Activated gamma-delta T cell treated with Interleukin-2 at 50 U/mL for 16 hours (primary cell): ENCODE results near the gene TM4SF1.

Experiments
- DNase-seq: peaks from one replicate; pipeline ENCODE4 v3.0.0-alpha.2; 2020

The TM4SF1 gene, protein sequence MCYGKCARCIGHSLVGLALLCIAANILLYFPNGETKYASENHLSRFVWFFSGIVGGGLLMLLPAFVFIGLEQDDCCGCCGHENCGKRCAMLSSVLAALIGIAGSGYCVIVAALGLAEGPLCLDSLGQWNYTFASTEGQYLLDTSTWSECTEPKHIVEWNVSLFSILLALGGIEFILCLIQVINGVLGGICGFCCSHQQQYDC

DNA sequence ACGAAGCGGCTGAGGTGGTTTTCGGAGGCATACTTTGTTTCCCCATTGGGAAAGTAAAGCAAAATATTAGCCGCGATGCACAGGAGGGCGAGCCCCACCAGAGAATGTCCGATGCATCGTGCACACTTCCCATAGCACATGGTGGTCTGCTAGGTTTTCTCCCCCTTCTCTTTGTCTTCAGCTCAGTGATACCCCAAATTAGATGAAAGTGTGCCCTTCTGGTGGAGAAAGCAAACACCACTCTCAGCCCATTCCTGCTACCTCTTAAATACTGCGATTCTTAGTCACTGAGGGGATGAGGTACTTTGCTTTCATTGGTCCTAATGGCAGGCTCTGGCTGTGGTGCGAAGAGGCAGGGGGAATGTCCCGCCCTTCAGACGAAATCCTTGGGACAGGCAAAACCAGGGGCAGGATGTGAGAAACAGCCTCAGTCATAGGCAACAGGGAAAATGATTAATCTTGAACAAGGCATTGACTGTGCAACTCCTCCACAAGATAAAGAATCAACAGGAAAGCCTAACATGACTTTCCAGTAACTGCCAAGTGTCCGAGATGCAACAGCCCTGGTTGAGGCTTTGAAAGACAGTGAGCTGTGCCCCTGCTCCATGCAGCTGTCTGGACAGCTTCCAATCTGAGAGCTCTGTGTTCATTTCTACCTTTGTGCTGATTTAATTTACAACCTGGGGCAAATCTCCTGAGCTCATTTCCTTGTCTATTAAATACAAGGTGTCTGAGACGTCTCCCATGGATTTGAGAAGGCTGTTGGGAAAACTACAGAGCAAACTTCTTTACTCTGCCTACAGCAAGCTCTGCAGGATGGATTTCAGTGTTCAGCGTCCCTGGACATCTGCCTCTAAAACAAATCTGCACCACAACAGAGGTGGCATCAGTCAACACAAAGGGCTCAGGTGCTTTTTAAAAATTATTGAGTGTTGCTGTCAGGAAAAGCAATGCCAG, at the start of gene TM4SF1:
TSS of gene TM4SF1 (minus strand) at position 242 of the 957 bp plus-strand sequence. CDS start at position 140, 102 bp downstream.
- DNase-seq: no peak

DNA sequence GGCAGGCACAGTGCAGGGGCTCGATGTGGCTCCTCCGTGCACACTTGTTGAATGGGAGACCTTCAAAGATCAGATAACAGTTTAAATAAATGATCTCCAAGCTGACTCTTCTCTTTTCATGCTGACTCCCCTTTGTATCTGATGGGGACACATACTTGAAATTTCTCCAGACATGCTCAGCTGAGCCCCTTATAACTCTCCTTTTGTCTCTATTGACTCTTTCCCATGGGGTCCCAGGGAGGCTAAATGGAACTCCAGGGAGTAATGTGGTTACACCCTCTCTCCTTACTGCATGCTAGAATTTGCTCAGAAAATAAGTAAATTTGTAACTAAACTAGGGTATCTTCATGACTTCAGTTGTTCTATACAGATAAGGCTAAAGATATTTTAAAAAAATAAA, 48.9 kb upstream of the TM4SF1 start:
- no peak for DNase-seq

DNA sequence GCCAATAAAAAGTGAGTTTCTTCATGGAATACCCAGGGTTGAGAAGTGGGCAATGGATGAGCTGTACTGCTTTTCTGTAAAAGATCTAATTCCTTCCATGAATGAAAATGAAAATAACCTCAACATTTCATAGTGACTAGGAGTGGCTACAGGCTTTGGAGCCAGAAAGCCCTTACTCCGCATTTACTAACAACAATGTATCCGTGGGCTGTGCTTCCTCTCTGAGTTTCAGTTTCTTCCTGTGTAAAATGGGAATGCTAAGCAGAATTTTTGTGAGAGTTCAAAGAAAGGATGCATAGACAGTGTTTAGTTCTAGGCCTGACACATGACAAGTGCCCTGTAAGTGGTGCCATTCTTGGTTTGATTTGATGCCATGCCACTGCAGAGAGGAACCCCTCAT, 47.5 kb upstream of the TM4SF1 start:
- DNase-seq: no peak

DNA sequence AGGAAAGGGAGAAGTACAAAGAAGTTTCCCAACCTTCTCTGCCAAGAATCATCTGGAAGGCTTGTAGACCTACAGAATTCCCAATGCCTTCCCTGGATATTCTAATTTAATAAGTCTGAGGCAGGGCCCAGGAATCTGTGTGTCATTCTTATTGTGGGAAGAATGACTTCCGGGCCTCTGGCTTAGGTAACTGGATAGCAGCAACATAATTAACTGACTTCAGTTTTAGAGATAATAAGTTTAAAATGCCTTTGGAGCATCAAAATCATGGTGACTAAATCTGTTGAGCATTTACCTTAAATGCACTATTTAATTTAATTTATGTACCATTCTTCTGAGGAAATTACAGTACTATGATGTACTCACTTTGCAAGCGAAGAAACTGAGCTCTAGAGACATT, 44.3 kb upstream of the TM4SF1 start:
- DNase-seq: no peak

DNA sequence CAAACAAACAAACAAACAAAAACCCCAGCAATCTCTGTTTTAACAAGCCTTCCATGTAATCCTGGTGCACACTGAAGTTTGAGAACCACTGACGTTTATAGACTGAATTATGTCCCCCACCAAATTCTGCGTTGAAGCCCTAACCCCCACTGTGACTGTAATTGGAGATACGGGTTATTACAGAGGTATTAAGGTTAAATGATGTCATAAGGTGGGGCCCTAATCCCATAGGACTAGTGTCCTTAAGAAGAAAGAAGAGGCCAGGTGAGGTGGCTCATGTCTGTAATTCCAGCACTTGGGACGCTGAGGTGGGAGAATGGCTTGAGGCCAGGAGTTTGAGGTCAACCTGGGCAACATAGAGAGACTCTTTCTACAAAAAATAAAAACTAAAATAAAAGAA, 42.4 kb upstream of the TM4SF1 start:
- DNase-seq: no peak

DNA sequence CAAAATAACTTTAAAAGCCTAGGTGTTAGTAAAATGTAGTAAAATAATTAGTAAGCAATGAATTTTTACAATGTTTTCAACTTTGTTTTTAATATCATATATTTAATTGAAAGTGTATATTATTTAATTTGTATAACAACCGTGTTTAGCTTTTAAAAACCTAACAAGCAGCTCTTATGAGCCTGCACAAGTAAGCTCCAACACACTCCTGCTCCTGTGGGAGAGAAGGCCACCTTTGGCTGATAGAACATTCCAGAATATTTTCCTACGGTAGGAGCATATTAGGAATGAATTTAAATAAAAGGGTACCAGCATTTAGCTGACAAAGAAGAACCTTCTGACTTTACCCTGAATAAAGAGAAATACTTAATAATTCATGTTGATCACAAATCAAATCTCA, 40.3 kb upstream of the TM4SF1 start:
- no peak for DNase-seq

DNA sequence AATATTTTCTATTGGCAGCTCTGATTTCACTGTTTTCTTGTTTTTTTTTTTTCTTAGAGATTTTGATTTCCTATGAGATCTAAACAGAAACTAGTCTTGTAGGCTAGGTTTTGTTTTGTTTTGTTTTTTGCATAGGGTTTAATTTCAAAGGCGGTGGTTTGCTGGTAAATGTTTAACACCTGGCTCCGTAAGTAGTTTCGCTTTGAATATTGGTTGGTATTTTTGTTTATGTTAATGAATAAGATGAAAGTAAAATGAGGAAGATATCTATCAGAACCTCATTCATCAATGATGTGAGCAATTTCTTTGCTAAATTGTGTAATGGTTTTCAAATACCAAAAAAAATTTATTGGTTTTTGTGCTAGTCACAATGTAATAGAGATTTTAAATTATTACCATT, 39.7 kb upstream of the TM4SF1 start:
- DNase-seq: no peak

DNA sequence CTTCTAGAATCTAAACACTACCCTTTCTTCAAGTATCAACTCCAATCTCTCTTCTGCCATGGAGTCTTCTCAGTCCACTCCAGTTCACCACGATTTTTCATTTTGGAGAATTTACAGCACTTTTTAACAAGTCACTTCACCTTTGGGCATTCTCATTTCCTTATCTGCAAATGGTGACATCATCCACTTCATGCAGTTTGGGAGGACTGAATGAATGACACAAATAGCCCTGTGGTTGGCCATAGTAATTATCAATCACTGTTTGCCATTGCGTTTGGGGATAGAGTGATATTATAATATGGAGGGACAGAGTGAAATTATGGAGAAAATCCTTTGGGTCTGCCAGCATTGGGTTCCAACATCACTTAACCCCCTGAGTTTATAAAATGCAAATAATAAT, 38.0 kb upstream of the TM4SF1 start:
- no peak for DNase-seq

DNA sequence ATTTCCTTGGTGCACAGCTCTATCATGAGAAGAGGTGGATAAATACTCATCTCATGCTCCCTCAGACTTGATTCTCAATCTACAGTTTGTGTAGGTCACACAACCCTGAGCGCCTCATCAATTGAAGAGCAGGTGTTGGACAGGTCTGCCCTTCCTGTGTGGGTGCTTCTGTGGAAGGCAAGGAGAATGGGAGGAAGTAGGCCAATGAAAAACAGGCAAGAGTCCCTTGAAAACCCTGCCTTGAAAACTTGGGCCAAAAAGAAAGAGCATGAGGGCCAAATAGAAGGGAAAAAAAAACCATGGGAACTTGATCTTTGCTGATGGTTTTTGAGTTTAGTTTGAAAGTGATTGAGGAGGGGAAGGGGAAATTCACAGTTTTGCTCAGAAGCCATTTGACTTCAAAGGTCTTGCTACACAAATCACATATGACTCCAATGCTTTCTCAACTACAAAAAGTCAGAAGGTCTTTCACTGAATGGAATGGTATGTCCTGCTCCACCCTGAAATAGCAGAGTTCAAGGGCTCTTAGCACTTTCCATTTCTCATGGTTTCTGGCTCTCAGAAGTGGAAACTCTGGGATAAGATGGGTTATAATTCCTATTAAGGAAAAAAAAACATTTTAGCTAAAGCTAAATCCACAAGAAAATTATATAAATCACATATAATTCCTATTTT, 37.2 kb upstream of the TM4SF1 start:
- no peak for DNase-seq

DNA sequence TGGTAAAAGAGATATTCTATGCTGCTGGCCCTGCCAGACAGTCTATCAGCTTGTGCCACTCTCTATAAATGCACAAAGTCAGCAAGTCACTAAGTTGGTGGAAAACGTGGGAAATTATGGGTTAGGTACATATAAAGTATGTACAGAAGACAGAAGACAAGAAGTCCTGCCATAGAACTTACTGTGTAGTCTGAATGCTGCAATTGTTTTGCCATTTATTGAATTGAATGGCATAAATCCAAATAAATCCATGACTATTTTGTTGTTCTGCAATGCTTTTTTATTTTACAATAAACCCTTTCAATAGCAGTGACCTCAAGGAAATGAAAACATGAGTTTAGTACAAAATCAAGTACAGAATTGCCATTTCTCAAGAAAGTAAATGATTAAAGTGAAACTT, 34.1 kb upstream of the TM4SF1 start:
- DNase-seq: no peak

DNA sequence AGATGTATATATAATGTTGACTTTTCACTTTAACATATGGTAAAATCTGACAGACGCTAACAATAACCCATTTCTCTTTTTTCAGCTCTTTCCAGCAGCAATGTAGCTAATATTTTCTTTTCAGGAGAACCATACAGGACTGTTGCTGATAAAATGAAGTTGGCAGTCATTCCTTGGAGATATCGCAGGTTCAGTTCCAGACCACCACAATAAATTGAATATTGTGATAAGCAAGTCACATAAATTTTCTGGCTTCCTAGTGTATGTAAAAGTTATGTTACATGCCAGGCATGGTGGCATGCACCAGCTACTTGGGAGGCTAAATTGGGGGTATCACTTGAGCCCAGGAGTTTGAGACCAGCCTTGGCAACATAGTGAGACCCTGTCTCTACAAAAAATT, 31.9 kb upstream of the TM4SF1 start:
- DNase-seq: no peak

DNA sequence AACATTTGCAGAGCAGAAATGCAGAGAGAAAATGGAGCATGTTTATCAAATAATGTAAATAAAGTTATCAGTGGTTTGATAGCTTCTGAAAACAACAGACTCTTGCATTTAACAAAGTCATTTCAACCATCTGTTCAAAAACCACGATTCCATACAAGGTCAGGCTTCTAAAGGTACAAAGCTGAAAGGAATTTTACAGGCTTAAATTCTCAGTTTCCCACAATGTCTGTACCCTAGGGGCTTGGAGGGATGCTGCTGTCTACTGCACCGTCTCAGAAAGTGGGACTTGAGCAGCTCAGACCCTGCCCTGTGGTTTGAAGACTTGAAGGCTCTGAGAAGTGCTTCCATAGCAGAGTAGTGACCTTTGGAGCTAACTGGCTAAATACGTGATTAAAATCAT, 30.4 kb upstream of the TM4SF1 start:
- no peak for DNase-seq

DNA sequence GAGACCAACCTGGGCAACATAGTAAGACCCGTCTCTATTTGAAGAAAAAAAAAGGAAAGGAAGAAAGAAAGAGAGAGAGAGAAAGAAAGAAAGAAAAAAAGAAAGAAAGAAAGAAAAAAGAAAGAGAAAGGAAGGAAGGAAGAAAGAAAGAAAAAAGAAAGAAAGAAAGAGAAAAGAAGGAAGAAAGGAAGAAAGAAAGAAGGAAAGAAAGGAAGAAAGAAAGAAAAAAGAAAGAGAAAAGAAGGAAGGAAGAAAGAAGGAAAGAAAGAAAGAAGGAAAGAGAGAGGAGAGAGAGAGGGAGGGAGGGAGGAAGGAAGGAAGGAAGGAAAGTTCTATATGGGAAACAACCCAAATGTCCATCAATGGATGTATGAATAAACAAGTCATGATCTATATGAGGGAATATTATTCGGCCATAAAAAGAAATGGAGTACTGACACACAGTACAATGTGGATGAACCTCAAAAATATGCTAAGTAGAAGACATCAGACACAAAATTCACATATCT, 28.8 kb upstream of the TM4SF1 start:
- DNase-seq: no peak

DNA sequence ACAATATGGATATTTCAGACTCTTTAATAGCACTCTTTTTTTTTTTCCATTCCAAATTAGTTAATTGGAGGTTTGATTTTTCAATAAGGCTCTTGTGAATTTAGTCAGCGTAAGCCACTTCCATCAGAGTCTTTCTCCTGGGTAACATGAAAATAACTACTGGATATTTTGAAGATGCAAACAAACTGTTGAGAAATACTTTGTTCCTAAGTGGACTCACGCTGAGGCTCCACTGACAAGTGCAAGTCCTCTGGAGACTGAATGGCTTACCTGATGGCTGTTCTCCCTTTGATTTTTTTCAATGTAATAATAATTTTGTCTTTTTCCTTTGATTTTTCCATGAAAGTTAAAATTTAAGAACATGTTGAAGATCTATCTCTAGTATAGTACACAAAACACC, 26.0 kb upstream of the TM4SF1 start:
- DNase-seq: no peak

DNA sequence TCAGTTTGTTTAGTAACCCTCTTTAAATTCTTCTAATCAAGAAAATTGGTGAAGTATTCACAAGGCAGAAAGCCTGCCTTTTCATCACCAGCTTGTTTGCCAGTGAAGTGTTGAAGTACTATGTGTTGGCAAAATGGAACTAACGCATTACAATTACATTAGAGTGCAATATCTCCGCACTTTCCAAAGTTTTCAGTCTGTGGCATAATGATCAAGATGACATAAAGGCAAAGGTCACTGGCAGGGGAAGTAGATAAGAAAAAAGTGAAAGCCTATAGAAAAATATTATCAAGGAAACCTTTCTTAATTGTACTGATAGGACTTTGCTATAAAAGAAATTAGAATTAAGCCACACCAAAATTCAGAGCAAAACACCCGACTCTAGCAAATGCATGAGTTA, 25.0 kb upstream of the TM4SF1 start:
- no peak for DNase-seq

DNA sequence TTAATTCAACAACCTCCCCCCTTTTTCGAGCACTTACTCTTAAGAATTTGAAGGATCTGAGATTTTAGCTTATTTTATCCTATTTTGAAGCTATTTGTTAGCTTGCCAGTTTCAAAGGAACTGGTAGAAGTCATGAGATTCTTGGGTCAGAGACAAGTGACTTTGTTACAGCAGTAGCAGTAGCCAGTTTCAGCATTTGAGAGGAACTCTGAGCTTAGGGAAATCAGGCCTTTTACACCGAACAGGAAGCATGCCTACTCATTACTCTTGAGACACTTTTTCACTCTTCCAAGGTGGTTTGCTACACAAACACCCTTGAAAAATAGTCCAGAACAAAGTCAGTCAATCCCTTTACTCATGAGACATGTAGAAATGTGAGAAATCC, 24.5 kb upstream of the TM4SF1 start:
- DNase-seq: no peak

DNA sequence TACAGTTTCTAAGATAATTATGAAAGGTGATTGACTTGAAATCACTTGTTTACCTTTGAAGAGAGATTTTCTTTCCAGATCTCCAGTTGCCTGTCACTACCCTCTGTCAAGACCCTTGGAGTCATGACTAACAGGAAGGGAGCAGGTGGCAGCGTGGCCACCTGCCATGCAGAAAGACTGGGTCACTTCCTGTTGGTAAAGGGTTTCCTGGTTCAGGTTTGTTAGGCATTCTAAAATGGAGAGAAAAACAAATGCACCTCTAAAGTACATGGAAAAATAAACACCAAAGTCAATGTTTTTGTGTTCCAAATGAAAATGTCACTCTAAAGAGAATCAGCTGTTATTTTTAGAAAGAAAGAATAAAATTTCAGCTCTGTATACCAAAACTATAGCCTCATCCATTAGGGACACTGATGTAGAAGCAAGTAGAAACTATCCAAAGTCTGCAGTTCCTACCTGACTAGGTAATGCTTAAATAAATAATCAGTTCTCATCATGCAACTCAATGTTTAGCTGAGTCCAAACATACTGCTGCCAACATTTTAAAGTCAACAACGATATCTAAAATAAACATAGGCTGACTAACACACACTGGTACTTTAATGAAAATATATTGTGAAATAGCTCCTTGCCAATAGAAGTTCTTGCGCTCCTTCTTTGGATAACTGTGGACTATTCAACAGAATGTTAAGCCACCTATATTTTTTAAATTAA, 23.9 kb upstream of the TM4SF1 start:
- no peak for DNase-seq

DNA sequence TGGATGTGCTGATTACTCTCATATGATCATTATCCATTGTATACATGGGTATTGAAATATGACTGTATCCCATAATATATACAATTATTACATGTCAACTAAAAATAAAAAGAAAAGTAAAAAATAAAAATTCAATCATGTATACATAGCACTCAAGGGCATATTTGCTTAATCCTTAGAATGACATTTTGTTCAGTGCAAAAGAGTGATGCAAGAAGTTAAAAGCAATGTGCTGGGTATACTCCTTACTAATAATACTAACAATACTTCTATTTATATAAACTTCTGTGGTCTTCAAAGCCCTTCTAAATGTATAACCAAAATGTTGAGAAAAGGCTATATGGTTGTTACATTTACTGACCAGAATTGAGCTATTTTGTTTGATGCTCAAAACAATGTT, 23.2 kb upstream of the TM4SF1 start:
- DNase-seq: no peak

DNA sequence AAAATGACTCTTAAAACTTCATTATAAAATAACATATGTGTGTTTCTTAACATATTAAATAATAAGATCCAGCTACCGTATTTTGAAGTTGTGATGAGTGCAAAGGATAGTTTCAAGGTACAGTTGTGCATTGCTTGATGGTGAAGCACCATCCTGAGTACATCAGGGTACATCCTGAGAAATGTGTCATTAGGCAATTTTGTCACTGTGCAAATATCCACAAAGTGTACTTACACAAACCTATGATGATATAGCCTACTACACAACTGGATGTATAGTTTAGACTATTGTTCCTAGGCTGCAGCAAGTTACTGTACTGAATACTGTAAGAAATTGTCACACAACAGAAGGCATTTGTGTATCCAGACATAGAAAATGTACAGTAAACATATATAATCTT, 20.8 kb upstream of the TM4SF1 start:
- DNase-seq: no peak

DNA sequence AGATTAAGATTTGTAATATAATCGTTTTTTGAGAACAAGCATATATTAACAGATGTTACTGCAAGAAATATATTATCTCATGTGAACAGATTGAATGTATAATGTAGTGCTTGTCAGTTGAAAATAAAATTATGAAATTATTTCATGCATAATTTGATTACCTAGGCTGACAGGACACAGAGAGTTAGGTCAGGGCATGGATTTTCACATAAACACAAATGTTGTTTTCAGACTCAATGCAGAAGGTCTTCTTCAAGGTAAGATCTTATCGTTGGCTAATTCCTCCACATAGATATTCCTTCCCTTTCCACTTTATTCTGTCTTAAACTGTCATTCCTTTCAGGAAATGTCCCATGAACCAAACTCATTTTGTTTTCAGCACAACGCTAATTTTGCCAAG, 20.1 kb upstream of the TM4SF1 start:
- DNase-seq: no peak

DNA sequence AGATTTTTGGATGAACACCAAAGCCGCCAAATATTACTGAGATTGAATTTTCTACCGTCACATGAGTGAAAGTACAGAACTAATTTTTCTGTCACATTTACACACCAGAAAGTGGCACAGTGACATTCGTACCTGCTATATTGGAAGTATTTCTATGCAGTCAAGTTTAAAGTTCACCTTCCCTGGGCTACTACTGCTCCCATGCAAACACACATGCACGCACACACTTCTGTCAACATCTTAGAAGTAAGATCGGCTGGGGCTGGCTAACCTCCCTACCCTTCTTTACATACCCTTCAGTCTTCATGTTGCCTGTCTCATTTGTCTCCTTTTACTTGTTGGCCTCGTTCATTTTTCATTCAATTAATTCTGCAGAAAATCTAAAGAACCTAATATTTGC, 19.0 kb upstream of the TM4SF1 start:
- DNase-seq: no peak

DNA sequence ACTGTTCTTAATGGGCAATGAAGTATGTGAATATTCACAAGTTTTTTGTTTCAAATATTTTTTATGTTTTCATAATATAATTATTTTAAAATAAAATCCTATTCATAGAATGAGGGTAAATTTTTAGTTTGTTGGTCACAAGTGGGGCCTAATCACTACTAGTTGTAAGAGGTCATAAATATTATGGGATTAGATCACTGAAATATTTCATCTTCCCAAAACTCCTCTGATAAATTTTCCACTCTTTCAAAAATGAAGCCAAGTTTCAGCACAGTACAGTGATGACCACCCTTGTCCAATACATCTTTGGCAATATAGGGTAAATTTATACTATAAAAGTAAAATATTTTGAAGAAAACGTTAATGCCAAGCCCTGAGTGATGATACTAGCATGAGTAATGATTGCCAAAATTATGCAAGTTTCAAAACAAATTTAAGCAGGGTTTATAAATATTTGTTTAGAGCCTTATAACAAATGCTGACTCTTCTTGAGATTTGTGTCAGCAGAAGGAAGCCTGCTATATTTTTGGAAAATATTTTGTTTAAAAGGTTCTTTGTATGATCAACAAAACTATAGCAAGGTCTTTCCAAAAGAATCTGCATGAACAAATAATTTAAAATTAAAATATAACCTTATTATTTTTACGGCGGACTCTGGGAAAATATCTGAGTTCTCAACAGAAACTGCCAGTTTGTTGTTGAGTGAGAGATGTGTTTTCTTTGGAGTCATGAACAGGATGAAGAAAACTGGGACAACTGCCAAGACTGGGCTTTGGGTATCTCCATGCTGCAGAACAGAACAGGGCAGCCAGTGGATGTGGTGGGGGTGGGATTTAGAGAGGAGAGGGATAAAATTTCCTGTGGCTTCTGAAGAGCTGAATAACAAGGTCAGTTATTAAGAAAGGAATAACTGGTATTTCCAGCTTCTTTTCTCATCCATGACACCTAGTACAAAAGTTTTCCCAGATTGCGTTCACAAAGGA, 17.9 kb upstream of the TM4SF1 start:
- DNase-seq: no peak
